HepG2 (cell line): Measurements from ENCODE around the gene CPEB4. TPM values are rescaled to one million over a fixed set of nuclear protein-coding genes. Genes with fewer than 3 reads are reported as not detected.

Experiments used
- ISX ChIP-seq: sonication (generic); formaldehyde crosslinking; conservative IDR thresholded peaks from 2 replicates; pipeline ENCODE4 v1.5.0; 2020; ENCODE audit warnings: missing genetic modification reagents
- KAT8 ChIP-seq: IDR thresholded peaks from 2 replicates; pipeline ENCODE4 v1.6.1; 2016; ENCODE audit warnings: missing genetic modification reagents, missing compliant biosample characterization
- PRDM4 ChIP-seq: sonication (generic); formaldehyde crosslinking; IDR thresholded peaks from 2 replicates; pipeline ENCODE4 v1.9.0; 2021; ENCODE audit warnings: missing genetic modification reagents, borderline replicate concordance
- RERE ChIP-seq: IDR thresholded peaks from 2 replicates; pipeline ENCODE4 v1.6.1; 2016; ENCODE audit warnings: low read depth, missing genetic modification reagents, missing compliant biosample characterization
- TAF15 ChIP-seq: fragments of 200-400 bp; formaldehyde crosslinking; IDR thresholded peaks from one replicate; pipeline ENCODE4 v1.6.1; 2018; ENCODE audit warnings: mild to moderate bottlenecking, low read depth, low read length; ENCODE audit not compliant: poor library complexity, severe bottlenecking
- TSC22D2 ChIP-seq: sonication (generic); formaldehyde crosslinking; IDR thresholded peaks from 2 replicates; pipeline ENCODE4 v1.5.1; 2020; ENCODE audit warnings: missing genetic modification reagents, mild to moderate bottlenecking, borderline replicate concordance
- ZNF136 ChIP-seq: sonication (generic); formaldehyde crosslinking; IDR thresholded peaks from 2 replicates; pipeline ENCODE4 v1.8.1; 2022; ENCODE audit warnings: low read depth, mild to moderate bottlenecking, moderate library complexity, missing genetic modification reagents
- ZNF670 ChIP-seq: sonication (generic); formaldehyde crosslinking; IDR thresholded peaks from 2 replicates; pipeline ENCODE4 v1.8.0; 2022; ENCODE audit warnings: mild to moderate bottlenecking, missing genetic modification reagents, borderline replicate concordance
- ZNF672 ChIP-seq: sonication (generic); formaldehyde crosslinking; IDR thresholded peaks from 2 replicates; pipeline ENCODE4 v1.8.1; 2022; ENCODE audit warnings: missing genetic modification reagents
- polyA plus RNA-seq, 8 experiments: library from polyadenylated mRNA; depleted of rRNA in 3 of 8; stranded (reverse) in 7 of 8; unstranded in 1 of 8; fragments of >200 nt; fragmentation: Illumina TruSeq in 4 of 8; extraction: Trizol in 4 of 8; gene quantifications; 2 replicates each; pipeline versions ENCODE4 v1.2.1 to v1.2.3, GENCODE V29; 2011 to 2016; ENCODE audit warnings: low read depth in 4 of 8, missing spikeins in 1 of 8, mixed read lengths in 1 of 8; ENCODE audit not compliant: insufficient read depth in 1 of 8
- total RNA-seq, 5 experiments: library from RNA; depleted of rRNA; stranded (reverse); fragments of >200 nt; fragmentation: Illumina TruSeq; extraction: Trizol; gene quantifications; 2 replicates each; pipeline ENCODE4 v1.2.3, GENCODE V29; 2016; ENCODE audit warnings: low read depth in 1 of 5
- TF ChIP-seq, protein P1 (sequence below): sonication (generic); formaldehyde crosslinking; IDR thresholded peaks from 2 replicates; pipeline ENCODE4 v1.4.0; 2020; ENCODE audit warnings: low read depth, mild to moderate bottlenecking, missing genetic modification reagents
- TF ChIP-seq, protein P2 (sequence below), 2 experiments: sonication (generic) in 1 of 2; formaldehyde crosslinking in 1 of 2; IDR thresholded peaks; 2 replicates each; pipeline versions ENCODE4 v1.4.0 to v1.6.1; 2018 to 2020; ENCODE audit warnings: missing genetic modification reagents in 2 of 2, borderline replicate concordance in 1 of 2, low read depth in 1 of 2, mild to moderate bottlenecking in 1 of 2, missing biosample characterization in 1 of 2

The CPEB4 gene
- total and polyA plus RNA-seq, 2 of the 13 experiments (the other 11 are each of a cell fraction or from before 2014, with no cell fraction given): 7.7 to 26.7 TPM

GRCh38 chr5:173932695-173933139, 44.6 kb downstream of the CPEB4 start (continued):
- TF ChIP-seq TAF15 (no peak), TSC22D2 (CRISPR knock-in tag) (no peak), KAT8 (CRISPR knock-in tag) (peak; percentile 73; the same call in 1 of the 2 replicates), RERE (peak; percentile 60), ISX (CRISPR knock-in tag) (no peak; the same call in 1 of the 2 replicates), PRDM4 (CRISPR knock-in tag) (no peak), ZNF670 (CRISPR knock-in tag) (no peak), ZNF136 (no peak), ZNF672 (CRISPR knock-in tag) (no peak)
- TF ChIP-seq, protein P1, sequence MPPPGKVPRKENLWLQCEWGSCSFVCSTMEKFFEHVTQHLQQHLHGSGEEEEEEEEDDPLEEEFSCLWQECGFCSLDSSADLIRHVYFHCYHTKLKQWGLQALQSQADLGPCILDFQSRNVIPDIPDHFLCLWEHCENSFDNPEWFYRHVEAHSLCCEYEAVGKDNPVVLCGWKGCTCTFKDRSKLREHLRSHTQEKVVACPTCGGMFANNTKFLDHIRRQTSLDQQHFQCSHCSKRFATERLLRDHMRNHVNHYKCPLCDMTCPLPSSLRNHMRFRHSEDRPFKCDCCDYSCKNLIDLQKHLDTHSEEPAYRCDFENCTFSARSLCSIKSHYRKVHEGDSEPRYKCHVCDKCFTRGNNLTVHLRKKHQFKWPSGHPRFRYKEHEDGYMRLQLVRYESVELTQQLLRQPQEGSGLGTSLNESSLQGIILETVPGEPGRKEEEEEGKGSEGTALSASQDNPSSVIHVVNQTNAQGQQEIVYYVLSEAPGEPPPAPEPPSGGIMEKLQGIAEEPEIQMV: no peak
- TF ChIP-seq, protein P2, sequence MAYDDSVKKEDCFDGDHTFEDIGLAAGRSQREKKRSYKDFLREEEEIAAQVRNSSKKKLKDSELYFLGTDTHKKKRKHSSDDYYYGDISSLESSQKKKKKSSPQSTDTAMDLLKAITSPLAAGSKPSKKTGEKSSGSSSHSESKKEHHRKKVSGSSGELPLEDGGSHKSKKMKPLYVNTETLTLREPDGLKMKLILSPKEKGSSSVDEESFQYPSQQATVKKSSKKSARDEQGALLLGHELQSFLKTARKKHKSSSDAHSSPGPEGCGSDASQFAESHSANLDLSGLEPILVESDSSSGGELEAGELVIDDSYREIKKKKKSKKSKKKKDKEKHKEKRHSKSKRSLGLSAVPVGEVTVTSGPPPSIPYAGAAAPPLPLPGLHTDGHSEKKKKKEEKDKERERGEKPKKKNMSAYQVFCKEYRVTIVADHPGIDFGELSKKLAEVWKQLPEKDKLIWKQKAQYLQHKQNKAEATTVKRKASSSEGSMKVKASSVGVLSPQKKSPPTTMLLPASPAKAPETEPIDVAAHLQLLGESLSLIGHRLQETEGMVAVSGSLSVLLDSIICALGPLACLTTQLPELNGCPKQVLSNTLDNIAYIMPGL (CRISPR knock-in tag; IDR thresholded peaks at IDR 0.05; ENCODE audit: borderline replicate concordance in 1 of 2, low read depth in 1 of 2): 0 out of 4 replicates have a peak, but pooled peaks of 1 of the 2 experiments have one; percentile 21
